ENCODE data around the gene ECI2.

The ECI2 gene

GRCh38 chr6:4172368-4172767 is 37.0 kb upstream of the ECI2 start:
- H3K4me3 ChIP-seq (ENCODE audit: low read length), result no peak overlapping the region
- no peak for DNase-seq (ENCODE audit: low read depth)
- TF ChIP-seq, protein P1, sequence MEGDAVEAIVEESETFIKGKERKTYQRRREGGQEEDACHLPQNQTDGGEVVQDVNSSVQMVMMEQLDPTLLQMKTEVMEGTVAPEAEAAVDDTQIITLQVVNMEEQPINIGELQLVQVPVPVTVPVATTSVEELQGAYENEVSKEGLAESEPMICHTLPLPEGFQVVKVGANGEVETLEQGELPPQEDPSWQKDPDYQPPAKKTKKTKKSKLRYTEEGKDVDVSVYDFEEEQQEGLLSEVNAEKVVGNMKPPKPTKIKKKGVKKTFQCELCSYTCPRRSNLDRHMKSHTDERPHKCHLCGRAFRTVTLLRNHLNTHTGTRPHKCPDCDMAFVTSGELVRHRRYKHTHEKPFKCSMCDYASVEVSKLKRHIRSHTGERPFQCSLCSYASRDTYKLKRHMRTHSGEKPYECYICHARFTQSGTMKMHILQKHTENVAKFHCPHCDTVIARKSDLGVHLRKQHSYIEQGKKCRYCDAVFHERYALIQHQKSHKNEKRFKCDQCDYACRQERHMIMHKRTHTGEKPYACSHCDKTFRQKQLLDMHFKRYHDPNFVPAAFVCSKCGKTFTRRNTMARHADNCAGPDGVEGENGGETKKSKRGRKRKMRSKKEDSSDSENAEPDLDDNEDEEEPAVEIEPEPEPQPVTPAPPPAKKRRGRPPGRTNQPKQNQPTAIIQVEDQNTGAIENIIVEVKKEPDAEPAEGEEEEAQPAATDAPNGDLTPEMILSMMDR (conservative IDR thresholded peaks at IDR 0.05; ENCODE audit: low read length), result no peak

DNA sequence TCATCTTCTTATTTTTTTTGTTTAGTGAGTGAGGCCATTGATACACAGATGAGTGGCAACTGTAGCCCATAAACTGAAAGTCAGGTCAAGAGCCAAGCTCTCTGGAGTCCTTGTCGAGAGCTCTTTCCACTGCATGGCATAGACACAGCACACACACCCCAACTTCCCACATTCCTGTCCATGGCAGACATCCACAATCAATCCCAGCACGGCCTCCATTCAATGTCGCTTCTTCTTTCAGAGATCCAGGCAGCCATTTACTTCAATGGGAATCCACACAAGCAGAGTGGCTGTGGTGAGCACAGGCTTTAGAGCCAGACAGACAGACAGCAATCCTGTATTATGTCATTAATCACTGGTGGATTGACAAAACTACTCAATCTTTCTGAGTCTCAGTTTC is 34.9 kb upstream of the ECI2 start:
- no peak for DNase-seq (ENCODE audit: low read depth)
- TF ChIP-seq, protein P1 (conservative IDR thresholded peaks at IDR 0.05; ENCODE audit: low read length), result no peak
- H3K4me3 ChIP-seq (ENCODE audit: low read length), result no peak overlapping the region

- TF ChIP-seq, protein P1 (conservative IDR thresholded peaks at IDR 0.05; ENCODE audit: low read length), result no peak
- peak; percentile 16 for DNase-seq (ENCODE audit: low read depth)
- no peak overlapping the region for H3K4me3 ChIP-seq (ENCODE audit: low read length)
Observed at GRCh38 chr6:4169028-4169789, 33.8 kb upstream of the ECI2 start.

- TF ChIP-seq, protein P1 (conservative IDR thresholded peaks at IDR 0.05; ENCODE audit: low read length), result no peak
- no peak for DNase-seq (ENCODE audit: low read depth)
Observed at GRCh38 chr6:4167833-4168232, 32.5 kb upstream of the ECI2 start.

GRCh38 chr6:4167123-4167522 is 31.7 kb upstream of the ECI2 start:
- no peak overlapping the region for H3K4me3 ChIP-seq (ENCODE audit: low read length)
- TF ChIP-seq, protein P1 (conservative IDR thresholded peaks at IDR 0.05; ENCODE audit: low read length), result no peak
- no peak for DNase-seq (ENCODE audit: low read depth)

More at GRCh38 chr6:4167833-4168232, 32.5 kb upstream of the ECI2 start:
- no peak overlapping the region for H3K4me3 ChIP-seq (ENCODE audit: low read length)

DNA sequence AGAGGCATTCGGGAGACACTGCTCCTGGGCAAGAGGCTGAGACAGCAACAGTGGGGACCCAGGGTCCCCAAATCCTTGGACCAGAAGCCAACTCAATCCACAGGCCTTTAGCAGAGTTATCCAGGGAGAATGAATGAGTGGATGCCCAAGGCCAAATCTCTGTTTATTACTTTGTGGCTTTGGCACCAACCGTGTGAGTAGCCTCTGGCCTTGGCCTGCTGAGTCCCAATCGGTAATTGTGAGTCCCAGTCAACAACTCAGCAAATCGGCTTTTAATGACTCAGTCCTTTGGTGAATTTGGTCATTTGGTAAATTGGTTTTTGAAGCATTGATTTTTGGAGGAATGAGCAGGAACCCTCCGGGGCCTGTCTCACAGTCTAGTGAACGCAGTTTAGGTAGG is 29.1 kb upstream of the ECI2 start:
- TF ChIP-seq, protein P1 (conservative IDR thresholded peaks at IDR 0.05; ENCODE audit: low read length), result no peak
- no peak for DNase-seq (ENCODE audit: low read depth)

DNA sequence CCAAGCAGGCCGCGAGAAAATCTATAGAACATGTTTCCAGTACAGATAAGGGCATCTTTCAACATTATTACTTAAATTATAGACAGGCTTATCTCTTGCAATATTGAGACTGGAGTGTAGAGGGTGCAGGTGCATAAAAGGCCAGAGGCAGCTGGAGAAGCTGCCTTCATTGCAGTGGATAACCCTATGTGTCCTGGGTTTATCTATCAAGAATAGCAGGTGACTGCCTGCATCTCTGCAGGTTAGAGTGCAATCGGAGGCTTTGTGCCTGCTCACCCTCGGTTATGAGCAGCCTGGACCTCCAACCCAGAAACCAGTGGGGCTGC is 28.7 kb upstream of the ECI2 start:
- no peak for DNase-seq (ENCODE audit: low read depth)
- TF ChIP-seq, protein P1 (conservative IDR thresholded peaks at IDR 0.05; ENCODE audit: low read length), result no peak
- H3K4me3 ChIP-seq (ENCODE audit: low read length), result no peak overlapping the region

More for the DNA sequence above, 29.1 kb upstream of the ECI2 start:
- no peak overlapping the region for H3K4me3 ChIP-seq (ENCODE audit: low read length)
